GM12892 (cell line): ENCODE measurements around the gene EPC2.

Experiments used
- POLR2A ChIP-seq: IDR thresholded peaks from 2 replicates; pipeline ENCODE4 v1.6.1; 2011; ENCODE audit warnings: low read depth, low read length, control low read depth
- POLR2AphosphoS5 ChIP-seq: IDR thresholded peaks from 2 replicates; pipeline ENCODE4 v1.6.1; 2011; ENCODE audit warnings: low read depth, low read length, control low read depth

GRCh38 chr2:148642891-148643416, 1.6 kb upstream of the EPC2 start:
- TF ChIP-seq POLR2AphosphoS5: no peak
- TF ChIP-seq POLR2A: no peak
